Measurements from ENCODE around the gene CSAG1. TPM values are rescaled to one million over a fixed set of nuclear protein-coding genes. Genes with fewer than 3 reads are reported as not detected.

The CSAG1 gene
- polyA plus RNA-seq, 4 donors: not detected

Other genes starting within 250 kb of the CSAG1 start
- 1 to 10 TPM in 1 of 4 donors, under 1 TPM in 1, not detected in 2; 0.09 to 1.1 TPM for gene GABRQ, start 95.8 kb downstream of the CSAG1 start, polyA plus RNA-seq
- not detected for gene MAGEA3, start 34.9 kb downstream of the CSAG1 start, polyA plus RNA-seq
- gene CSAG2, start 24.4 kb downstream of the CSAG1 start, polyA plus RNA-seq: not detected
- not detected for gene MAGEA2B, start 19.1 kb downstream of the CSAG1 start, polyA plus RNA-seq
- not detected for gene MAGEA12, start within 50 bp of the CSAG1 start, polyA plus RNA-seq
- gene MAGEA2, start 20.1 kb upstream of the CSAG1 start, polyA plus RNA-seq: not detected
- under 1 TPM in 1 of 4 donors, not detected in 3; 0.12 TPM for gene CSAG3, start 25.5 kb upstream of the CSAG1 start, polyA plus RNA-seq
- gene MAGEA6, start 36.0 kb upstream of the CSAG1 start, polyA plus RNA-seq: not detected
- gene CETN2, start 97.0 kb upstream of the CSAG1 start, polyA plus RNA-seq: 10 to 100 TPM; 11.1 to 29.1 (median 20.3) TPM
- 10 to 100 TPM; 13.8 to 28.4 (median 19.9) TPM for gene NSDHL, start 97.3 kb upstream of the CSAG1 start, polyA plus RNA-seq
- gene ZNF185, start 164.3 kb upstream of the CSAG1 start, polyA plus RNA-seq: 1 to 10 TPM in 3 of 4 donors, under 1 TPM in 1; 0.45 to 1.8 (median 1.2) TPM